SIG-M5 treated with dmso at 0.1 percent for 504 hours (cell line): Measurements from ENCODE around the gene NTRK1.
A peak's percentile ranks its signal among the peaks of the same experiment; 100 is the strongest.

ENCODE experiments used
- DNase-seq: peaks from one replicate; lab custom pipeline; 2025; ENCODE audit not compliant: unreplicated experiment; lab: John Stamatoyannopoulos, UW

Gene NTRK1

DNA sequence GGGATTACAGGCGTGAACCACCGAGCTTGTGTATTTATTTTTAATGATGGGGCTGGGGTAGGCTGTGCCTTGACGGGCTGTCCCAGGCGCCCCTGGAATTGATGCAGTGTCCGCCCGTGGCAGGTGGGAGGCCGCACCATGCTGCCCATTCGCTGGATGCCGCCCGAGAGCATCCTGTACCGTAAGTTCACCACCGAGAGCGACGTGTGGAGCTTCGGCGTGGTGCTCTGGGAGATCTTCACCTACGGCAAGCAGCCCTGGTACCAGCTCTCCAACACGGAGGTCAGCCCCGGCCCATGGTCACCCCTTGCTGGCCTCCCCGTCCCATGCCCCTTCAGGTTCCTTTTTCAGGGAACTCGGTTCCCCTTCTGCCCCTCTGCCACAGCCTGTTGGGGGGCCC is 19.2 kb downstream of the NTRK1 start:
- DNase-seq, result no peak

DNA sequence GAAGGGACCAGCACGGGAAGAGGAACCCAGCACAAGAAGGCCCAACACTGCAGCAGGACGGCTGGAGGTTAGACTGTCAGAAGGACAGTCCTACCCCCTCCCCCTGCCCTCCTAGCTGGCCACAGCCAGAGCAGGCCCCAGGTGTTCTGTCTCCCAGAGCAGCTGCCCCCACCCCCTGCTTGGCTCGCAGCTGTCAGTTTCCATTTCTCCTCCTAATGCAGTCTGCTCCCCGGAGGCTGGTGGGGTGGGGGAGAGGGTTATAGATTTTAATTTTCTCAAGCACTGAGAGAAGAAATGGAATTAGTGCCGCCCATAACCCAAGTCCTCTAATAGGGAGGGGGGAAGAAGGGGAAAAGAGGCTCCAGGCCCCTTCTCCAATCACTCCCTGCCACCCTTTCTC is 19.8 kb downstream of the NTRK1 start:
- no peak for DNase-seq

DNA sequence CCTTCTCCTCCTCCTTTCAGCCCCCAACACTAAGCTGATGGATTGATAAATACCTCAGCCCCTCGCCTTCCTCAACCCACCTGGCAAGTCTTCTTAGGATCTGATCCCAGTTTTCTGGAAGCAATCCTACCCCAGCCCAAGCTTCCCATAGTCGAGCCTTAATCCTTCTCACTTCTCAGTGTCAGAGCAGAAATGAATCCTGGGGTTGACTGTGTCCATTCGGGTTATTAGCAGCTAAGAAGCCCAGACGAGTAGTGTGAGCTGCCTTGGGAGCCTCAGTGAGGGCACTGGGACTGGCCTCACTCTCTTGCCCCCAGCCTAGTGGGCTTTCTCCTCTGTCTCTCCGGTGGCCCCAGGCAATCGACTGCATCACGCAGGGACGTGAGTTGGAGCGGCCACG is 20.4 kb downstream of the NTRK1 start:
- DNase-seq, result no peak

DNA sequence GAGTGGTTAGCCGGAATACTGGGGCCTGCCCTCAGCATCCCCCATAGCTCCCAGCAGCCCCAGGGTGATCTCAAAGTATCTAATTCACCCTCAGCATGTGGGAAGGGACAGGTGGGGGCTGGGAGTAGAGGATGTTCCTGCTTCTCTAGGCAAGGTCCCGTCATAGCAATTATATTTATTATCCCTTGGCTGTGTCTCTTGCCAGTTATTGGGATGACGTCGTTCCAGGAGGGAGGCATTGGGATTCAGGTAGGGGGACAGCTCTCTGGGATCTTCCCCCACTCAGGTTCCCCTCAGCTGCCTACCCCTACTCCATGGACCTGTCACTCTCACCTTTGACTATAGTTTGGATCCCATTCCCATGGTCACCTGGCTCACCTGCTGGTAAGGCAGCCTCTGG is 21.0 kb downstream of the NTRK1 start:
- no peak for DNase-seq

DNA sequence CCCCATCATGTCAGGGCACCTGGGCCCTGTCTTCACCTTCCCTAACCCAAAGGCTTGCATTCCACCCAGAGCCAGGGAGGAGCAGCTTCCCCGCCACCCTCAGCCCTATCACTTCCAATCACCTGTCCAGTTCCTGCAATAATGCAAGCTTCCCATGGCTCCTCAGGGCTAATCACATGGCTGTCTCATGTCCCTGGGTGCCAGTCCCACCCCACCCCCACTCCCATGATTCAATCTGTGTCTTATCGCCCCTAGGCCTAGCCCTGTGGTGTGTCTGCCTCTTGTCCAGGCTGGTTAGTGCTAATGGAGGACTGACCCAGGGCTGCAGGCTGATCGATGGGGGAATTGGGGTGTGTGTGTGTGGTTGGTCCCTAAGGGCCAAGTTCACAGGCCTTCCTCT is 21.9 kb downstream of the NTRK1 start:
- DNase-seq, result no peak

DNA sequence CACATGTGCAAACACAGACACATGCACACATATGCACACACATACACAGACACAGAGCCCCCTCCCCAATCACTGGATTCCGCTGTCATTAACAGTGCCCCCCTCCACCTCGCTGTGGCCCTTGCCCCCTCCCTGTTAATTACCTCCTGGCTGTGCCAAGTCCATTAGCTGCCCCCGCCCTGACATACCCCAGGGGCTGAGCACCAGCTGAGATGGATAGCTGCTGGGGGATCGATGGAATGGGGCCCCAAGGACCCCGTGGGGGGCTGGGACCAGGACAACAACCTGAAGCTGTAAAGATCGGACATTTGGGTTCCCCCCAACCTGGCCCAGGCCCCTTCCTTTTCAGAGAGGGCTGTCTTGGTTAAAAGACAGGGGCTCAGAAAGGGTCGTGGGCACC is 23.3 kb downstream of the NTRK1 start:
- no peak for DNase-seq

DNA sequence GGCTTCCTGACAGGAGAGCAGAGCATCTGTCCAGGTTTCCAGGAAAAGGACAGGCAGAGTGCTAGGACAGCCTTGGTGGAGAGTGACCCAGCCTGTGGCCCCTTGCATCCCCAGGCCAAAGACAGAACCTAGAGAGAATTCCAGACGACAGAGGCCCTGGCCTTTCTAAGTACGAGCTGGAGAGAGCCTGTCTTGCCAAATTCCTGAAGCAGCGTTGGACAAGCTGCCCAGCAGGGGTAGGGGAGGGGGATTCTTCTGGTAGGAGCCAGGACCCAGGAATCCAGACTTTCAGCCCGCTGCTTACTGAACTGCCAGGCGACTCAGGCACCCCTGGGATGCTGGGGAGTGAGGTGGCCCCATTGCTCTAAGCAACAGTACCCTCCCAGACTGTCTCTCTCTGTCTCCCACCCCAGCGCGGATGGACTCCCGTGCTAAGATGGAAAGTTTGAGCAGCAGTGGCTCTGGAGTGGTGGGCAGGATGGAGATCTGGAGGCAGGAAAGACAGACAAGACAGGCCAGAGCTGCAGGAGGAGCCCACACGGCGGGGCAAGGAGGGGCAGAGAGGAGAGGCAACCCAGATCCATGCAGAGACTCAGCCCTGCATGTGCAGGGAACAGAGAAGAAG is 24.0 kb downstream of the NTRK1 start:
- no peak for DNase-seq

DNA sequence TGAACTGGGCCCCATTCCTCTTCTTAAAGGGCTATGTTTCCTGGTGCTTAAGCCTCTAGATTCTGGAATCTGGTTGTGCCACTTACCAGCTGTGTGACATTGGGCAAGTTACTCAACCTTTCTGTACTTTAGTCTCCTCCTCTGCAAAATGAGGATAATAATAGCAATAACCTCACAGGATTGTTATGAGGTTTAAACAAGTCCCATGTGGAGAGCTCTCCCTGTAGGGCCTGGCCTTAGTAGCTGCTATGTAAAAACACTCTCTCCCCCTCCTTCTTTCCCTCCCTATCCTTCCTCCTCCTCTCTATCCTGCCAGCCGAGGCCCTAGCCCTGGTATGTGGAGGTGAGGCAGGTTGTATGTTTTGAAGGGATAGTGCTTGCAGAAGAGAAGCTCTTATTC is 24.6 kb downstream of the NTRK1 start:
- DNase-seq, result no peak

DNA sequence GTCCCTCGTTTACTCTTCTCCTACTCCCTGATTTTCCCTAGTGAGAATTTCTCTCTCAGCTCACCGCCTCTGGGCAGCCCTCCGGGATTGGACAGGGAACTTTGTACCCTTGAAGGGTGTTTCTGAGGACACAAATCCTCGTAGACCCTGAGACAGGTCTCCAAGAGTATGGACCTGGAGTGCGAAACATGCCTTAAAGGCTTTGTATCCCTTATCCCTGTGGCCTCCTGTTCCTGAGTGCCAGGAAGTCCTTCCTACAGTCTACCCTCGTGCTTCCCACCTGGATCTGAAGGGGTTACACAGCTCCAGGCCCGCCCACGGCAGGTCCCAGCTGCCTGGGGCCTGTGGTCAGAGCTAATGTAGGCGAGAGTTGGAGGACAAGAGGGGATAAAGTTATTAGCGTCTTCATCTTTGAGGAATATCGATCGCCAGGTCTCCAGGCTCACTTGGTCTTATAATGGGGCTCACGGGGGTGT is 25.3 kb downstream of the NTRK1 start:
- no peak for DNase-seq

DNA sequence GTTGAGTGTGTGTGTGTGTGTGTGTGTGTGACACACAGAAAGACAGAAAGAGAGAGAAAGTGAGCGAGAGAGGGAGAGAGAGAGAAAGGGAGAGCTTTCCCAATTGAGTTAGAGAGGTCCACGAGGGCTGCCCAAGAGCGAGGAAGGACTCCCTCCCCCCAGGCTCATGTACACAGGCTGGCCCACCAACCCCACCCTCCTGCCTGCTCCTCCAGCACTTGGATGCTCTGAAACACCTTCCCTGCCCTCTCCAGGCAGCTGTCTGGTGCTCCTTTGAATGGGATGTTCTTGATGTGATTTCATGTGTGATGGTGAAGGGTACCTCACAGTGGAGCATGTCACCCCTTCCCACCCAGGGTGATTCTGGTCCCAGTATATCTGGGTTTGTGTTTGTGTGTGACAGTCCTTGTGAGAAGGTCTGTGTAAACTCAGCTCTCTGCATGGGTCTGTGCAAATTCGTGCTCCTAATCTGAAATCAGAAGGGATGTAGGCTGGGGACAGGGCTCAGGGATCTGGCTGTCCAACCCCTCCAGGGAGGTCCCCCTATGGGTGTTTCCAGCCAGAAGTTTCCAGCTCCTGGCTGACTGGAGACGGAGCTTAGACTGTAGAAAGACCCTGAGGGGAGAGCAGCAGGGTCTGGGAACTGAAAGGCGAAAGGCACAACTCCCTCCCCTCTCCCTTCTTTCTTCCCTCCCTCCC is 26.1 kb downstream of the NTRK1 start:
- no peak for DNase-seq

DNA sequence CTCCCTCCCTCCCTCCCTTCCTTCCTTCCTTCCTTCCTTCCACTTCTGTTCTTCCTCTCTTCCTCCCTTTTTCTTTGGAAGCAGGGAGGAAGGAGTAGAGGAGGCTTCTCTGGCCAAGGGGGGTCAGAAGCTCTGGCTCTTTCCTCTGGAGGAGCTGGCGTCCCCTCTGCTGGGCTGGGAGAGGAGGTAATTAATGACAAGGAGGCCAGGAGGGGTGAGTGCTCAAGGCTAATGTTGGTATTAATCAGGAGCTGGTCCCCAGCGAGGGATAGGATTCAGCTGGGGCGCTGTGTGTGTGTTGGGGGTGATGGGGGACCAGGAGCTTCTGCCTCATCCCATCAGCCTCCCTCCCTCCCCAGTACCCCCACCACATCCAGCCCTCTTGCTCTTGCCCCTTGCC is 26.7 kb downstream of the NTRK1 start:
- no peak for DNase-seq

DNA sequence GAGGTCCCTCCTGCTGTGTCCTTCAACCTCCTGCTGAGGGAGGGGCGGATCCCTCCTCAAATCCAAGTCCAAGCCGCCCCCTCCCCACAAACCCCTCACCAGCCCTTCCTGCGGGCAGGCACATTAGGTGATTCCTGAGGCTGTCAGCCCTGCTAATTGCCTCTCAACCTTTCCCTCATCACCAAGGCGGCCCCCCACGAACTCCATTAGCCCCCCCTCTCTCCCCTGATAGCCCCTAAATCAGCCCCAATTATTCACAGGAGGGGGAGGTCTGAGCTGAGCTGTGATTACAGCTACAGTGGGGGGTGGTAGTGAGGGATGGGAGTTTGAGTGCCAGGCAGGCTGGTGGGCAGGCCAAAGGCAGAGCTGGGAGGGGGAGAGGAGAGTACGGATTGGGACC is 27.1 kb downstream of the NTRK1 start:
- DNase-seq, result no peak

DNA sequence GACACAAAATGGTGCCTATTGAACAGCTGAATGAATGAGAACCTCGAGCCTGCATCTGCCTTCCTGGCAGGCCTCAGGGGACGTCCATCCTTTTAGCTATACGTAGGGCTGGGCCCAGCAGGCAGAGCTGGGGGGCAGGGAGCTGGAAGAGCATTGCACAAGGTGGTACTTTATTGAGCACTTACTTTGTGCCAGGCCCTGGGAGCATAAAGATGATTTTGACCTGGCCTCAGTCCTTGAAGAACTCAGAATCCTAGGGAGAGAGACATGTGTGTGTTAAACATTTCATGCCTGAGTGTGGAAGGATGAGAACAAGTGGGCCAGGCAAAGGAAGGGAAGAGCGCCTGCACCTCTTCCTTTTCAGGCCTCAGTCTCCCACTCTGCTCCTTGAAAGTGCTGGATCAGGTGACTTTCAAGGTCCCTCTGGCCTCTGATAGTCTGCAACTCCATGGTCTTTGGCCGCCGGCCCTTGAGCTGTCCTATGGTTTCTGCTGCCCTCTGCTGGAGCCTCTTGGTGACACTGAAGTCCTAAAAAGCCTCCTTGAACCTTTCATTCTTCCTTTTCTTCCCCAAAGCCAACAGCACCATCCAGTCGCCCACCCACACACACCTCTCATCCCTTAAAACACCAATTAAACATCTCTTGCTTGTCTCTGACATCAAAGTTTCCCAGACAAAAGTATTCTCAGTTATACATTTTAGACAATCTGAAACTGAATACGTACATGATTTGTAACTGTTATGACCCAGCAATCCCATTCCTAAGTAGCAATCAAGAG is 29.3 kb downstream of the NTRK1 start:
- peak; percentile 77 for DNase-seq

DNA sequence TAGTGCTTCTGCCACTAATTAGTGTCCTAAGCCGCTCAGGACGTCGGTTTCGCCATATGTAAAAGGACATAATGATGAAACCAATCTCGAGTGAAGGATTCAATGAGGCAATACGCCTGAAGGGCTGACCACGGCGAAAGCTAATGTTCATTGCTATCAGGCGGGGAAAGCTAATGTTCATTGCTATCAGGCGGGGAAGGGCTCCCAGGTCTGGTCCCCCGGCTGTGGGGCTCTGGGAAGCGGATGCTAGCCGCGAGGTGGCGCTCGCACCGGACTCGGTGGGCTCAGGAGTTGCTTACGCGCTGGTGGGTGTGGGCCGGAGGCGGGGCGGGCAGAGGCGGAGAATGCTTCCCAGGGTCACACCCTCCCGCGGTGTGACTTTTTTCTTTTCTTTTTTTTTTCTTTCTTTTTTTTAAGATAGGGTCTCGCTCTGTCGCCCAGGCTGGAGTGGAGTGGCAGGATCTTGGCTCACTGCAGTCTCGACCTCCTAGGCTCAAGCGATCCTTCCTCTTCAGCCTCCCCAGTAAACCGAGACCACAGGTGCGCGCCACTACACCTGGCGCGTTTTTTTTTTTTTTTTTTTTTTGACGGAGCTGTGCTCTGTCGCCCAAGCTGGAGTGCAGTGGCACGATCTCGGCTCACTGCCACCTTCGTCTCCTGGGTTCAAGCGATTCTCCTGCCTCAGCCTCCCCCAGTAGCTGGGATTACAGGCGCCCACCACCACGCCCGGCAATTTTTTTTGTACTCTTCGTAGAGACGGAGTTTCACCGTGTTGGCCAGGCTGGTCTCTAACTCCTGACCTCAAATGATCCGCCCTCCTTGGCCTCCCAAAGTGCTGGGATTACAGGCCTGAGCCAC is 31.8 kb downstream of the NTRK1 start:
- DNase-seq, result peak; percentile 85

DNA sequence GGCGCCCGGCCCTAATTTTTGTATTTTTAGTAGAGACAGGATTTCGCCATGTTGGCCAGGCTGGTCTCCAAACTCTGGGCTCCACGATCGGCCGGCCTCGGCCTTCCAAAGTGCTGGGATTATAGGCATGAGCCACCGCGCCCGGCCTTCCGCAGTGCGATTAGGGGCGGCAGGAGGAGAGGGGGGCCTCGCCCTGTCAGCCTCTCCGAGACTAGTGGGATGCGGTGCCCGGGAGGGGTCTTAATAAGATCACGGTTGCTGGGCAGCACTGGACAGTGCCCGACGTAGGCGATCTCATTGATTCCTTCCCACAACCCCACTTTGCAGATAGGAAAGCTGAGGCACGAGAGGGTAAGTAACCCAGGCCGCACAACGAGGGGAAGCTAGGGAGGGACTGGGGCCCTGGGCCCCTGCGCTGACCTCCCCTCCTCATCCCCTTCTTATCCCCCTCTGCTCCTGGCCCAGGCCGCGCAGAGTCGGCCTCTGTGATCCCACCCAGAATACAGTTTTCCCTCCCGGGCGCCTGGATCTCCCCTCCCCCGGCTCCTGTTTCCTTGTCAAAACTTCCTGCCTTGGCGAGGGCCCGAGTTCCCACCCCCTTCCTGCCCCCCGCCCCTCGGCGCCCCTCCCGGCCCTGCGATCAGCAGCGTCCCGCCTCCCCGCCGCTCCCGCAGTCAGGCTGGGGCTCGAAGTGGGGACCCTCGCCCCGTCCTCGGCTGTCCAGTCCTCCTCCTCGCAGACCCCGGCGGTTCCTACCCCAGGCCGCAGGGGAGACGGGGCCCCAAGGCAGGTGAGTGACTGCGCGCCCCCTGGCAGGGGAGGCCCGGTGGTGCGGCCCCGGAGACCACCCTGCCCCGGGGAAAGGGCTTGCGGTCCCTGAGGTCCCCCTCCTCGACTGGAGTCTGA is 32.6 kb downstream of the NTRK1 start, which contains the start of gene PEAR1:
Gene PEAR1, plus strand, starts transcription at position 671 of the 906 bp plus-strand sequence. CDS start 10,209 bp downstream, outside the sequence.
- no peak for DNase-seq

DNA sequence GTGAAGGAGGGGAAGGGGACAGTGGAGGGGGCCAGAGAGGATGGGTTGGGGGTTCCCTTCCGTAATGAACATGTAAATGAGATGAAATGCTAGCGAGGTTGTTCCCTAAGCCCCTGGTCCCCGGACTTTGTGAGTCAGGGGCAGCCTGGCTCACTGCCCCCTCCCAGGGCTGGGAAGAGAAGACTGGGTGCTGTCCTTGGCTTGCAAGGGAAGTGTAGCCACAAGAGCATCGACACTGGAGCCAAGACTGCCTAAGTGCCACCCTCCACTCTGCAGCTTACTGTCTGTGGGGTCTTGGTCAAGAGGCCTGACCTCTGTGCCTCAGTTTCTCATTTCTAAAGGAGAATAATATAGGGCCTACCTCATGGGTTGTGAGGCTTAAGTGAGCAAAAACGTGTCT is 33.3 kb downstream of the NTRK1 start:
- no peak for DNase-seq

DNA sequence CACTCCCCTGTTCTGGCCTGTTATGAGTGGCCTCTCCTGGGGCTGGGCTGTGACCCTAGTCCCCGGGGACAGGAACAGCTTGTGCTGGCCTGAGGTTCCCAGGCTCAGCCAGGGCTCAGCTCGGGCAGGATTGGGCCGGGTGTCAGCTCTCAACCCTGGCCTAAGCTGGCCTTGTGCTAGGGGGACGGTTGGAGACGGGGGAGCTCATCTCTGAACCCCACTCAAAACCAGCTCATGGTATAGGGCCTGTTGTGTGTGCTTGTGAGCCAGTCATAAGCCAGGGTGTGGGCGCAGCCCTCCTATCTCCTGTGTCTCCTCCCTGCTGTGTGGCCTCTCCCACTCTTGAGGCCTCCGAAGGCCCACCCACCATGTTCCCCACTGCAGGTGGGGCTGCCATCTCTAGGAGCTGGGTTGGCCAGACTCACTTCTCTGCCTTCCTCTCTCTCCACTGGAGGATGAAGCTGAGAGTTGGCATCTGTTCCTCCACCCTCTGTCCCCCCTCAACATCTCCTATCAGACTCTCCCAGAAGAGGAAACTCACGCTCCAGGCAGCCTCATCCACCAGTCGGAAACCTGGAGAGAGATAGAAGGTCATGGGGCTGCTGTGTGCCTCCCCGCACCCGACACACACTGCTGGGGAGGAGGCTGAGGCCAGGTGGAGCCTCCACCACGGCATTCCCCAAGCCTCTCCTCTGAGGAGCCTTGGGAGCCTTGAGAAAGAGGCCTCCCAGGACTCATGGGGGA is 34.2 kb downstream of the NTRK1 start:
- no peak for DNase-seq

DNA sequence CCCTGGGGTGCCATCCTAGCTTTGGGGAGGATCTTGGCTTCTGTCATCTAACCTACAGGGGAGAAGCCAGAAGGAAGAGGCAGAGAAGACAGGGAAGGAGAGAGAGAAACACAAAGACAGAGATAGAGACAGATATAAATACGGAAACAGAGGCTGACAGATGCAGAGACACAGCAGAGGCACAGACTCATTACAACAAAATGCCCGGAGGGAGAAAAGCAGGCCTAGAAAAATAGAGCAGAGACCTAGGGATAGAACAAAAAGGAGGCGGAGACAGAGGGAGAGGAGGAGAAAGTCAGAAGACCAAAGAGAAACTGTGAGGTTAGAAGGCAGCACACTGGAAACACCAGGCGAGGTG is 34.8 kb downstream of the NTRK1 start:
- no peak for DNase-seq

DNA sequence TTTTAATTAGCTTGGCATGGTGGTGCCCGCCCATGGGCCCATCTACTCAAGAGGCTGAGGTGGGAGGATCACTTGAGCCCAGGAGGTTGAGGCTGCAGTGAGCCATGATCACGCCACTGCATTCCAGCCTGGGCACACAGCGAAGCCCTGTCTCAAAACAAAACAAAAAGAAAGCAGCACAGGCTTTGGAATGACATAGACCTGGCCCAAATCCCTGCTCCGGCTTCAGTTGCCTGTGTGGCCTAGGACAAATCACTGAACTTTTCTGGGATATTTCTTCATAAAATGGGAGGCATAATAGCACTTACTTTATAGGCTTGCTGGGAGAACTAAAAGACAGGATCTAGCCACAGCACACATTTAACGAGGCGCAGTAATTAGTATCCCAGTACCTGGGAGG is 35.3 kb downstream of the NTRK1 start:
- DNase-seq, result no peak
